ENCODE data around the gene SLC15A4.

The SLC15A4 gene

GRCh38 chr12:128823216-128823915 lies 392 bp downstream of the SLC15A4 start:
- TF ChIP-seq FOXA1 (IDR thresholded peaks at IDR 0.05) (no peak), SUZ12 (IDR thresholded peaks at IDR 0.05) (no peak), FOXM1 (IDR thresholded peaks at IDR 0.05; ENCODE audit: borderline replicate concordance) (no peak), NFRKB (IDR thresholded peaks at IDR 0.05) (no peak), ELF4 (IDR thresholded peaks at IDR 0.05) (no peak), HDGF (IDR thresholded peaks at IDR 0.05; ENCODE audit: borderline replicate concordance) (no peak), PKNOX1 (IDR thresholded peaks at IDR 0.05) (no peak), LEF1 (IDR thresholded peaks at IDR 0.05; ENCODE audit: borderline replicate concordance) (no peak), CTBP1 (IDR thresholded peaks at IDR 0.05; ENCODE audit: borderline replicate concordance) (no peak), L3MBTL2 (conservative IDR thresholded peaks at IDR 0.05) (no peak), FOXK2 (IDR thresholded peaks at IDR 0.05) (no peak), BHLHE40 (IDR thresholded peaks at IDR 0.05; ENCODE audit: borderline replicate concordance) (no peak), ZNF384 (IDR thresholded peaks at IDR 0.05) (no peak), ARNT (IDR thresholded peaks at IDR 0.05) (no peak)
- DNase-seq (ENCODE audit: extremely low spot score) = peak; percentile 39
- POLR2A ChIA-PET = interaction anchor here (0.7 to 1.9 kb wide), 5 partner anchors 10 to 34 kb away, joined by 3 to 6 read pairs (median 4); no protein-coding TSS in a partner anchor
- CTCF ChIA-PET = no interaction called here

- ChIA-PET POLR2A (no interaction called here), CTCF (no interaction called here)
- DNase-seq (ENCODE audit: extremely low spot score) = no peak
Measured at GRCh38 chr12:128820723-128821432, 2.9 kb downstream of the SLC15A4 start.

GRCh38 chr12:128820253-128820652 lies 3.5 kb downstream of the SLC15A4 start:
- DNase-seq (ENCODE audit: extremely low spot score) = no peak
- no peak for TF ChIP-seq BHLHE40 (IDR thresholded peaks at IDR 0.05; ENCODE audit: borderline replicate concordance)
- TF ChIP-seq FOXK2 (IDR thresholded peaks at IDR 0.05) = no peak
- TF ChIP-seq HDGF (IDR thresholded peaks at IDR 0.05; ENCODE audit: borderline replicate concordance) = no peak
- TF ChIP-seq ARNT (IDR thresholded peaks at IDR 0.05) = no peak
- POLR2A ChIA-PET = no interaction called here
- CTCF ChIA-PET = no interaction called here

More at GRCh38 chr12:128820723-128821432, 2.9 kb downstream of the SLC15A4 start:
- TF ChIP-seq PKNOX1 (IDR thresholded peaks at IDR 0.05) (no peak), SP1 (IDR thresholded peaks at IDR 0.05) (no peak), LEF1 (IDR thresholded peaks at IDR 0.05; ENCODE audit: borderline replicate concordance) (no peak), FOXM1 (IDR thresholded peaks at IDR 0.05; ENCODE audit: borderline replicate concordance) (no peak), L3MBTL2 (conservative IDR thresholded peaks at IDR 0.05) (no peak), FOXA1 (IDR thresholded peaks at IDR 0.05) (no peak), HDGF (IDR thresholded peaks at IDR 0.05; ENCODE audit: borderline replicate concordance) (no peak), ARNT (IDR thresholded peaks at IDR 0.05) (no peak), SUZ12 (IDR thresholded peaks at IDR 0.05) (no peak), NFRKB (IDR thresholded peaks at IDR 0.05) (no peak), FOXK2 (IDR thresholded peaks at IDR 0.05) (no peak), ELF4 (IDR thresholded peaks at IDR 0.05) (no peak), TARDBP (IDR thresholded peaks at IDR 0.05) (no peak), ZNF384 (IDR thresholded peaks at IDR 0.05) (no peak), CTBP1 (IDR thresholded peaks at IDR 0.05; ENCODE audit: borderline replicate concordance) (no peak), BHLHE40 (IDR thresholded peaks at IDR 0.05; ENCODE audit: borderline replicate concordance) (no peak)

GRCh38 chr12:128819293-128820144 lies 4.2 kb downstream of the SLC15A4 start:
- CTCF ChIA-PET = no interaction called here
- no peak for DNase-seq (ENCODE audit: extremely low spot score)
- TF ChIP-seq SP1 (IDR thresholded peaks at IDR 0.05) (no peak), FOXK2 (IDR thresholded peaks at IDR 0.05) (no peak)
- POLR2A ChIA-PET = no interaction called here

GRCh38 chr12:128818065-128819022 lies 5.4 kb downstream of the SLC15A4 start:
- ChIA-PET POLR2A (no interaction called here), CTCF (no interaction called here)
- TF ChIP-seq L3MBTL2 (conservative IDR thresholded peaks at IDR 0.05) = no peak
- no peak for TF ChIP-seq LEF1 (IDR thresholded peaks at IDR 0.05; ENCODE audit: borderline replicate concordance)
- TF ChIP-seq NFRKB (IDR thresholded peaks at IDR 0.05) = no peak
- TF ChIP-seq FOXA1 (IDR thresholded peaks at IDR 0.05) = no peak
- TF ChIP-seq ELF4 (IDR thresholded peaks at IDR 0.05) = no peak
- TF ChIP-seq PKNOX1 (IDR thresholded peaks at IDR 0.05) = no peak
- no peak for TF ChIP-seq TARDBP (IDR thresholded peaks at IDR 0.05)
- TF ChIP-seq FOXM1 (IDR thresholded peaks at IDR 0.05; ENCODE audit: borderline replicate concordance) = no peak
- TF ChIP-seq SUZ12 (IDR thresholded peaks at IDR 0.05) = no peak
- TF ChIP-seq ARNT (IDR thresholded peaks at IDR 0.05) = no peak
- no peak for TF ChIP-seq SP1 (IDR thresholded peaks at IDR 0.05)
- no peak for TF ChIP-seq BHLHE40 (IDR thresholded peaks at IDR 0.05; ENCODE audit: borderline replicate concordance)
- no peak for TF ChIP-seq CTBP1 (IDR thresholded peaks at IDR 0.05; ENCODE audit: borderline replicate concordance)
- no peak for TF ChIP-seq HDGF (IDR thresholded peaks at IDR 0.05; ENCODE audit: borderline replicate concordance)
- no peak for TF ChIP-seq FOXK2 (IDR thresholded peaks at IDR 0.05)
- no peak for TF ChIP-seq ZNF384 (IDR thresholded peaks at IDR 0.05)
- DNase-seq (ENCODE audit: extremely low spot score) = no peak

Measured in HEK293T (cell line).